Measurements from ENCODE around the gene RELA.
"Not testable (repeated sequence)": the region's sequence is repeated elsewhere in the genome, so short reads cannot be mapped to it uniquely, and the experiment has no call there.

RELA gene

DNA sequence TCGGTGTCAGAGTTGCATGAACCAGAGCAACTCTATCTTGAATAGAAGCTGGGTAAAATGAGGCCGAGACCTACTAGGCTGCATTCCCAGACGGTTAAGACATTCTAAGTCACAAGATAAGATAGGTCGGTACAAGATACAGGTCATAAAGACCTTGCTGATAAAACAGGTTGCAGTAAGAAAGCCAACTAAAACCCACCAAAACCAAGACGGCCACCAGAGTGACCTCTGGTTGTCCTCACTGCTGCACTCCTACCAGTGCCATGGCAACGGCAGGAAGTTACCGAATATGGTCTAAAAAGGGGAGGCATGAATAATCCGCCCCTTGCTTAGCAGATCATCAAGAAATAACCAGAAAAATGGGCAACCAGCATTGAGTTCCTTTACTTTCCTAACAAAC, 46.9 kb upstream of the RELA start:
- no peak overlapping the region for H3K4me2 ChIP-seq (ENCODE audit: low read length)
- no peak overlapping the region for H3K4me3 ChIP-seq (ENCODE audit: low read length)
- H3K79me2 ChIP-seq (ENCODE audit: low read length), result peaks cover 13% of the 10 kb centered on the region
- H3K36me3 ChIP-seq (replicated peaks; ENCODE audit: low read depth, low read length), result peaks cover 15% of the 10 kb centered on the region
- TF ChIP-seq, protein P1, sequence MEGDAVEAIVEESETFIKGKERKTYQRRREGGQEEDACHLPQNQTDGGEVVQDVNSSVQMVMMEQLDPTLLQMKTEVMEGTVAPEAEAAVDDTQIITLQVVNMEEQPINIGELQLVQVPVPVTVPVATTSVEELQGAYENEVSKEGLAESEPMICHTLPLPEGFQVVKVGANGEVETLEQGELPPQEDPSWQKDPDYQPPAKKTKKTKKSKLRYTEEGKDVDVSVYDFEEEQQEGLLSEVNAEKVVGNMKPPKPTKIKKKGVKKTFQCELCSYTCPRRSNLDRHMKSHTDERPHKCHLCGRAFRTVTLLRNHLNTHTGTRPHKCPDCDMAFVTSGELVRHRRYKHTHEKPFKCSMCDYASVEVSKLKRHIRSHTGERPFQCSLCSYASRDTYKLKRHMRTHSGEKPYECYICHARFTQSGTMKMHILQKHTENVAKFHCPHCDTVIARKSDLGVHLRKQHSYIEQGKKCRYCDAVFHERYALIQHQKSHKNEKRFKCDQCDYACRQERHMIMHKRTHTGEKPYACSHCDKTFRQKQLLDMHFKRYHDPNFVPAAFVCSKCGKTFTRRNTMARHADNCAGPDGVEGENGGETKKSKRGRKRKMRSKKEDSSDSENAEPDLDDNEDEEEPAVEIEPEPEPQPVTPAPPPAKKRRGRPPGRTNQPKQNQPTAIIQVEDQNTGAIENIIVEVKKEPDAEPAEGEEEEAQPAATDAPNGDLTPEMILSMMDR (IDR thresholded peaks at IDR 0.05; ENCODE audit: low read depth, low read length), result no peak
- no peak for TF ChIP-seq EZH2phosphoT487 (IDR thresholded peaks at IDR 0.05; ENCODE audit: low read depth)
- H4K20me1 ChIP-seq (ENCODE audit: insufficient read depth, low read length), result no peaks in the 10 kb centered on the region
- H3K27me3 ChIP-seq (ENCODE audit: low read depth, low read length), result peaks cover 4% of the 10 kb centered on the region; the same call in 1 of the 2 replicates
- no peak overlapping the region for H3K27ac ChIP-seq (ENCODE audit: low read length)
- H3K4me1 ChIP-seq (ENCODE audit: low read length), result peaks cover 17% of the 10 kb centered on the region
- no peaks in the 10 kb centered on the region for H3K9me3 ChIP-seq (ENCODE audit: insufficient read depth, low read length)
- H2AFZ ChIP-seq (ENCODE audit: low read depth, low read length), result no peak overlapping the region
- H3K9ac ChIP-seq (ENCODE audit: low read length), result no peak overlapping the region

DNA sequence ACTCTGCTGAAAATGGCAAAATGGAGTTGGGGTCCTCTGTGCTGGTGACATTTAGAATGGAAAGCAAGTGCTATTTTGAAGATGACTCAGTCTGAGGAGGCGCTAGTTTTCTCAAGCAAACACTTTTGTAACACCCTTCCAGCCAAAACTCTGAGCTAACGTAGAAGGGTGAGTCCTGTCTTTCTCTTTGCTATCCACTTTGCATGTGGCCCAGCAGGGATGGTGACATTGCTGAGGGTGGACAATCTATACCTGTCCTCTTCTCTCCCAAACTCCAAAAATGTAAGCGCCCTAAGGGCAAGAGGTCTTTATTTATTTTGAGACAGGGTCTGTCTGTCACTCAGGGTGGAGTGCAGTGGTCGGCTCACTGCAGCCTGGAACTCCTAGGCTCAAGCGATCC, 45.7 kb upstream of the RELA start:
- no peak overlapping the region for H2AFZ ChIP-seq (ENCODE audit: low read depth, low read length)
- H3K9ac ChIP-seq (ENCODE audit: low read length), result no peak overlapping the region
- H3K27me3 ChIP-seq (ENCODE audit: low read depth, low read length), result peaks cover 7% of the 10 kb centered on the region; the same call in 1 of the 2 replicates
- no peaks in the 10 kb centered on the region for H3K9me3 ChIP-seq (ENCODE audit: insufficient read depth, low read length)
- H3K4me1 ChIP-seq (ENCODE audit: low read length), result peaks cover 17% of the 10 kb centered on the region
- H3K36me3 ChIP-seq (replicated peaks; ENCODE audit: low read depth, low read length), result peaks cover 4% of the 10 kb centered on the region
- no peak overlapping the region for H3K4me2 ChIP-seq (ENCODE audit: low read length)
- no peak overlapping the region for H3K27ac ChIP-seq (ENCODE audit: low read length)
- peaks cover 11% of the 10 kb centered on the region for H3K79me2 ChIP-seq (ENCODE audit: low read length)
- TF ChIP-seq, protein P1 (IDR thresholded peaks at IDR 0.05; ENCODE audit: low read depth, low read length), result no peak
- H3K4me3 ChIP-seq (ENCODE audit: low read length), result no peak overlapping the region
- H4K20me1 ChIP-seq (ENCODE audit: insufficient read depth, low read length), result no peaks in the 10 kb centered on the region

GRCh38 chr11:65707002-65707401, 44.3 kb upstream of the RELA start:
- peaks cover 11% of the 10 kb centered on the region for H3K27me3 ChIP-seq (ENCODE audit: low read depth, low read length)
- H3K27ac ChIP-seq (ENCODE audit: low read length); H3K9me3 ChIP-seq (ENCODE audit: insufficient read depth, low read length); H4K20me1 ChIP-seq (ENCODE audit: insufficient read depth, low read length); H3K79me2 ChIP-seq (ENCODE audit: low read length); H2AFZ ChIP-seq (ENCODE audit: low read depth, low read length); H3K36me3 ChIP-seq (replicated peaks; ENCODE audit: low read depth, low read length); H3K4me3 ChIP-seq (ENCODE audit: low read length); H3K9ac ChIP-seq (ENCODE audit: low read length): not testable (repeated sequence)
- peaks cover 21% of the 10 kb centered on the region for H3K4me1 ChIP-seq (ENCODE audit: low read length)
- H3K4me2 ChIP-seq (ENCODE audit: low read length), result peak overlapping the region; percentile 75; the same call in 1 of the 2 replicates

DNA sequence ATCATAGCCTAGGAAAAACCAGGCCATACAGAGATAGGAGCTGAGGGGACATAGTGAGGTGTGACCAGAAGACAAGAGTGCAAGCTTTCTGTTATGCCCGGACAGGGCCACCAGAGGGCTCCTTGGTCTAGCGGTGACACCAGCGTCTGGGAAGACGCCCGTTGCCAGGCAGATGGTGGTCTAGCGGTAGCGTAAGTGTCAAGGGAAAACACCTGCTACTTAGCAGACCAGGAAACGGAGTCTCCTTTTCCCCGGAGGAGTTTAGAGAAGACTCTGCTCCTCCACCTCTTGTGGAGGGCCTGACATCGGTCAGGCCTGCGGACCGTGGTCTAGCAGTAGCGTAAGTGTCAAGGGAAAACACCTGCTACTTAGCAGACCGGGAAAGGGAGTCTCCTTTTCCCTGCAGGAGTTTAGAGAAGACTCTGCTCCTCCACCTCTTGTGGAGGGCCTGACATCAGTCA, 43.6 kb upstream of the RELA start:
- H4K20me1 ChIP-seq (ENCODE audit: insufficient read depth, low read length); H3K79me2 ChIP-seq (ENCODE audit: low read length); H3K27ac ChIP-seq (ENCODE audit: low read length); H3K9me3 ChIP-seq (ENCODE audit: insufficient read depth, low read length); H3K36me3 ChIP-seq (replicated peaks; ENCODE audit: low read depth, low read length): not testable (repeated sequence)
- H3K4me1 ChIP-seq (ENCODE audit: low read length), result peaks cover 21% of the 10 kb centered on the region
- peak overlapping the region; percentile 48; the same call in 1 of the 2 replicates for H3K9ac ChIP-seq (ENCODE audit: low read length)
- H2AFZ ChIP-seq (ENCODE audit: low read depth, low read length), result peak overlapping the region; percentile 72; the same call in 1 of the 2 replicates
- TF ChIP-seq, protein P1 (IDR thresholded peaks at IDR 0.05; ENCODE audit: low read depth, low read length), result peak; percentile 46
- peak overlapping the region; percentile 73 for H3K4me3 ChIP-seq (ENCODE audit: low read length)
- H3K27me3 ChIP-seq (ENCODE audit: low read depth, low read length), result peaks cover 11% of the 10 kb centered on the region
- H3K4me2 ChIP-seq (ENCODE audit: low read length), result peak overlapping the region; percentile 75

- no peak overlapping the region for H3K4me3 ChIP-seq (ENCODE audit: low read length)
- H3K79me2 ChIP-seq (ENCODE audit: low read length), result no peaks in the 10 kb centered on the region
- TF ChIP-seq, protein P1 (IDR thresholded peaks at IDR 0.05; ENCODE audit: low read depth, low read length), result no peak
- TF ChIP-seq EZH2phosphoT487 (IDR thresholded peaks at IDR 0.05; ENCODE audit: low read depth), result no peak
- no peaks in the 10 kb centered on the region for H3K36me3 ChIP-seq (replicated peaks; ENCODE audit: low read depth, low read length)
- peaks cover 4% of the 10 kb centered on the region; the same call in 1 of the 2 replicates for H3K9me3 ChIP-seq (ENCODE audit: insufficient read depth, low read length)
- no peak overlapping the region for H2AFZ ChIP-seq (ENCODE audit: low read depth, low read length)
- peaks cover 24% of the 10 kb centered on the region for H3K27me3 ChIP-seq (ENCODE audit: low read depth, low read length)
- H3K9ac ChIP-seq (ENCODE audit: low read length), result no peak overlapping the region
- no peak overlapping the region for H3K27ac ChIP-seq (ENCODE audit: low read length)
- H4K20me1 ChIP-seq (ENCODE audit: insufficient read depth, low read length), result no peaks in the 10 kb centered on the region
- no peak overlapping the region for H3K4me2 ChIP-seq (ENCODE audit: low read length)
- peaks cover 17% of the 10 kb centered on the region for H3K4me1 ChIP-seq (ENCODE audit: low read length)
Observed at GRCh38 chr11:65703846-65704245, 41.1 kb upstream of the RELA start.
